Left lung (tissue), 10 donors: ENCODE results near the gene MAIP1. TPM values are rescaled to one million over a fixed set of nuclear protein-coding genes. Genes with fewer than 3 reads are reported as not detected.
A peak's percentile ranks its signal among the peaks of the same experiment; 100 is the strongest.

Experiments used
- ATAC-seq: fragments of 200-7000 bp; cut with Tn5 transposase; one replicate; pipeline ENCODE4 v1.9.1; 2020; ENCODE audit warnings: moderate library complexity
- DNase-seq, 4 donors: peaks; one replicate each; pipeline ENCODE4 v3.0.0-alpha.2; 2013 to 2020
- H3K27ac ChIP-seq, 2 donors: fragments of 200-600 bp; sonication (generic) in 1 of 2; one replicate each; pipeline versions ENCODE4 v1.5.0 to v1.8.0; 2020 to 2021
- H3K27me3 ChIP-seq, 2 donors: fragments of 200-600 bp; sonication (generic) in 1 of 2; one replicate each; pipeline versions ENCODE4 v1.5.0 to v1.8.0; 2020 to 2021
- H3K36me3 ChIP-seq, 2 donors: fragments of 200-600 bp; sonication (generic) in 1 of 2; one replicate each; pipeline versions ENCODE4 v1.5.0 to v1.8.0; 2020 to 2021
- H3K4me1 ChIP-seq, 2 donors: fragments of 200-600 bp; one replicate each; pipeline ENCODE4 v1.8.0; 2021
- H3K4me3 ChIP-seq, 2 donors: fragments of 200-600 bp; sonication (generic) in 1 of 2; one replicate each; pipeline versions ENCODE4 v1.5.0 to v1.8.0; 2020 to 2021; ENCODE audit warnings: mild to moderate bottlenecking in 1 of 2
- H3K9me3 ChIP-seq, 2 donors: fragments of 200-600 bp; sonication (generic) in 1 of 2; one replicate each; pipeline versions ENCODE4 v1.5.0 to v1.8.0; 2020 to 2021
- CTCF ChIP-seq, 2 donors: fragments of 200-600 bp; sonication (generic) in 1 of 2; IDR thresholded peaks; one replicate each; pipeline versions ENCODE4 v1.5.0 to v1.8.0; 2021; ENCODE audit warnings: antibody characterized with exemption in 2 of 2
- intact Hi-C, 2 donors: fragments of 100-400 bp; cut with DNase I; formaldehyde crosslinking; loops; one replicate each; pipeline versions ENCODE4 v1.11.2 to v1.14.2; 2022
- polyA plus RNA-seq, 6 donors: library from polyadenylated mRNA; unstranded; fragments of 120-200 nt; gene quantifications; one replicate each; pipeline ENCODE4 v1.2.1, GENCODE V29; 2013; ENCODE audit not compliant: insufficient read length in 6 of 6
- total RNA-seq, 2 donors: library from RNA; stranded (reverse); fragmentation: NEBNext Ultra II Directional; extraction: Animal tissue kit (Norgen Biotek cat#: 25700); gene quantifications; one replicate each; pipeline ENCODE4 v1.2.1, GENCODE V29; 2021
- donor health status: DM: no; HTN: yes; CAD: no.
- donor health status: DM: no; HTN: no; CAD: no.

MAIP1 gene
- total and polyA plus RNA-seq, 8 donors: 14.7 to 25.8 (median 22.1) TPM

DNA sequence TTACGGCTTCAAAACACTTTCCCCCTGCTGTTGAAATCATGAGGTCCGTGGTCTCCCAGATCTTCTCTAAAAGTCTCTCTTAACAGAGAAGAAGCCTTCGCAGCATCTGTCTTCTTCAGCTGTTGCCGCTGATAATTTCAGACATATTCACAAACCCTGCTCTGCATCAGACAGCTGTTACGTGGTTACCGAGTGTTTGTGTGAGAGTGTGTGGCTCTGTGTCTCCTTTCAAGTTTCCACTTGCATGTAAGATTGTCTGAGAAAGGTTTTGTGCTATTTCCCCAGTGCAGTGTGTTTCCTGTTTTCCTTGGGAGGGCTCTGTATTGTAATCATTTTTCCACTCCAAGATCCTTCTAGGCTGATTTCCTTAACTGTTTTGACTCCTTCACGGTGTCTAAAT lies 32.8 kb downstream of the MAIP1 start:
- no peak for TF ChIP-seq CTCF (IDR thresholded peaks at IDR 0.05)

GRCh38 chr2:199989822-199990221 lies 34.4 kb downstream of the MAIP1 start:
- peaks cover 0 to 3% of the 10 kb centered on the region in 2 donors for H3K4me1 ChIP-seq
- intact Hi-C loops: loop anchor here in 1 of 2 donors (10.0 kb wide), 1 partner anchor 315 kb away; the partner anchor contains the start of gene SPATS2L
- no peak for DNase-seq
- TF ChIP-seq CTCF (IDR thresholded peaks at IDR 0.05): no peak
- H3K4me3 ChIP-seq: no peak overlapping the region
- no peaks in the 10 kb centered on the region for H3K9me3 ChIP-seq
- H3K27ac ChIP-seq: no peak overlapping the region
- no peaks in the 10 kb centered on the region for H3K27me3 ChIP-seq
- H3K36me3 ChIP-seq: no peaks in the 10 kb centered on the region
- no peak for ATAC-seq

More for the DNA sequence above, 32.8 kb downstream of the MAIP1 start:
- Histone ChIP-seq H3K9me3 (no peaks in the 10 kb centered on the region), H3K4me3 (no peak overlapping the region), H3K27ac (peak overlapping the region in 1 of 2 donors; percentile 2), H3K27me3 (no peaks in the 10 kb centered on the region), H3K36me3 (no peaks in the 10 kb centered on the region), H3K4me1 (peaks cover 0 to 3% of the 10 kb centered on the region in 2 donors)
- ATAC-seq (no peak), DNase-seq (no peak)
- intact Hi-C loops: loop anchor here in 1 of 2 donors (10.0 kb wide), 1 partner anchor 317 kb away; the partner anchor contains the start of gene SPATS2L

DNA sequence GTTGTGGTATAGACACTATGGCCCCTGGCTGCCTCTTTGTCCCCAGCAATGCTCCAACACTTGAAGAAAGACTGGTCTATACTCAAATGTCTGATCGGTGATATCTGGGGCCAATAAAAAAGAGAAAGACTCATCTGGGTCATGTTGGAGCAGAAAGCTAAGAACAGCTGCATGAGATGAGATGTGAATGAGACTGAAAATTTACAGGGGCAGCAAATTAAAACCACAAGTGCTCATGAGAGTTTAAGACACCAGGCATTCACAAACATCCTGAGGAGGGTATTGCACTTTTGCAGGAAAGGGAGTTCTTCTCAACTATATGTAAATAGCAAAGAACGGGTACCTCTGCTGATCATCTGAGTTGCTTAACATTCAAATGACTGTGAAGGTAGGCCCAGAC lies 36.3 kb downstream of the MAIP1 start:
- intact Hi-C loops: no loop called here
- H3K27me3 ChIP-seq: no peaks in the 10 kb centered on the region

GRCh38 chr2:199992296-199992695 lies 36.9 kb downstream of the MAIP1 start:
- intact Hi-C loops: no loop called here
- DNase-seq: no peak

More for the DNA sequence above, 36.3 kb downstream of the MAIP1 start:
- TF ChIP-seq CTCF (IDR thresholded peaks at IDR 0.05): no peak
- DNase-seq: no peak
- Histone ChIP-seq H3K27ac (no peak overlapping the region), H3K9me3 (no peaks in the 10 kb centered on the region), H3K36me3 (no peaks in the 10 kb centered on the region), H3K4me3 (no peak overlapping the region), H3K4me1 (peaks cover 0 to 3% of the 10 kb centered on the region in 2 donors)
- no peak for ATAC-seq

GRCh38 chr2:199994371-199994770 lies 39.0 kb downstream of the MAIP1 start:
- no peak for TF ChIP-seq CTCF (IDR thresholded peaks at IDR 0.05)
- no peak overlapping the region for H3K27ac ChIP-seq
- no peaks in the 10 kb centered on the region for H3K27me3 ChIP-seq
- peak in 1 of 4 donors; percentile 39 for DNase-seq
- H3K4me3 ChIP-seq: no peak overlapping the region
- intact Hi-C loops: no loop called here
- no peaks in the 10 kb centered on the region for H3K9me3 ChIP-seq
- no peaks in the 10 kb centered on the region for H3K4me1 ChIP-seq
- ATAC-seq: no peak
- no peaks in the 10 kb centered on the region for H3K36me3 ChIP-seq

More at GRCh38 chr2:199992296-199992695, 36.9 kb downstream of the MAIP1 start:
- H3K9me3 ChIP-seq: no peaks in the 10 kb centered on the region
- no peak overlapping the region for H3K27ac ChIP-seq
- no peaks in the 10 kb centered on the region for H3K36me3 ChIP-seq
- no peak for ATAC-seq
- H3K27me3 ChIP-seq: no peaks in the 10 kb centered on the region
- H3K4me1 ChIP-seq: peaks cover 0 to 3% of the 10 kb centered on the region in 2 donors
- no peak for TF ChIP-seq CTCF (IDR thresholded peaks at IDR 0.05)
- no peak overlapping the region for H3K4me3 ChIP-seq
